VCaP (cell line): ENCODE results near the gene MAPK10.

Experiments used
- H3K27ac ChIP-seq: fragments of 450-650 bp; 2 replicates; pipeline ENCODE4 v1.5.1; 2017
- CTCF ChIP-seq: fragments of 450-650 bp; conservative IDR thresholded peaks from 2 replicates; pipeline ENCODE4 v1.5.1; 2017; ENCODE audit warnings: mild to moderate bottlenecking, moderate library complexity

Gene MAPK10

GRCh38 chr4:85953651-85954018 is 406.2 kb downstream of the MAPK10 start:
- no peak overlapping the region for H3K27ac ChIP-seq
- no peak for TF ChIP-seq CTCF

GRCh38 chr4:85952972-85953650 is 406.7 kb downstream of the MAPK10 start:
- TF ChIP-seq CTCF, result no peak
- H3K27ac ChIP-seq, result no peak overlapping the region

- no peak for TF ChIP-seq CTCF
- H3K27ac ChIP-seq, result no peak overlapping the region
These were observed 407.3 kb downstream of the MAPK10 start for GRCh38 chr4:85952528-85952927.

- H3K27ac ChIP-seq, result no peak overlapping the region
- no peak for TF ChIP-seq CTCF
These were observed 408.8 kb downstream of the MAPK10 start for GRCh38 chr4:85951099-85951498.

GRCh38 chr4:85946821-85947220 is 413.0 kb downstream of the MAPK10 start:
- H3K27ac ChIP-seq, result no peak overlapping the region
- no peak for TF ChIP-seq CTCF

GRCh38 chr4:85942107-85942506 is 417.7 kb downstream of the MAPK10 start:
- H3K27ac ChIP-seq, result no peak overlapping the region
- no peak for TF ChIP-seq CTCF

- TF ChIP-seq CTCF, result no peak
- no peak overlapping the region for H3K27ac ChIP-seq
These were observed 419.7 kb downstream of the MAPK10 start for GRCh38 chr4:85940151-85940550.
